K562 (cell line): ENCODE data around the gene ASB13. TPM values are rescaled to one million over a fixed set of nuclear protein-coding genes. Genes with fewer than 3 reads are reported as not detected.

Experiments
- EP400 ChIP-seq: fragments of 450-650 bp; IDR thresholded peaks from 2 replicates; pipeline ENCODE4 v1.6.1; 2017; ENCODE audit warnings: antibody characterized with exemption, mild to moderate bottlenecking, moderate library complexity
- ETS2 ChIP-seq: IDR thresholded peaks from 2 replicates; pipeline ENCODE4 v1.6.1; 2016; ENCODE audit warnings: borderline replicate concordance, missing genetic modification characterization, mild to moderate bottlenecking, moderate library complexity, missing compliant biosample characterization; ENCODE audit not compliant: poor library complexity, severe bottlenecking
- HCFC1 ChIP-seq: IDR thresholded peaks from 2 replicates; pipeline ENCODE4 v1.6.1; 2012; ENCODE audit warnings: low read depth, low read length, improper control_type of control experiment
- HDGF ChIP-seq: fragments of 450-650 bp; IDR thresholded peaks from 2 replicates; pipeline ENCODE4 v1.6.1; 2016
- JUNB ChIP-seq: fragments of 450-650 bp; formaldehyde crosslinking; conservative IDR thresholded peaks from 2 replicates; pipeline ENCODE4 v1.4.0; 2020; ENCODE audit warnings: mild to moderate bottlenecking
- NCOR1 ChIP-seq: fragments of 450-650 bp; IDR thresholded peaks from 2 replicates; pipeline ENCODE4 v1.6.1; 2016; ENCODE audit warnings: mild to moderate bottlenecking, moderate library complexity
- NEUROD1 ChIP-seq: fragments of 150-350 bp; IDR thresholded peaks from 2 replicates; pipeline ENCODE4 v1.6.1; 2014; ENCODE audit warnings: borderline replicate concordance, low read length, low read depth; ENCODE audit not compliant: partially characterized antibody
- NR4A1 ChIP-seq, 2 experiments: fragments of 250-450 bp in 1 of 2; fragments of 450-650 bp in 1 of 2; sonication (Bioruptor Pico) in 1 of 2; IDR thresholded peaks; 2 replicates each; pipeline versions ENCODE4 v1.4.0 to v1.6.1; 2016 to 2020; ENCODE audit warnings: mild to moderate bottlenecking in 2 of 2, missing compliant biosample characterization in 1 of 2, missing genetic modification characterization in 1 of 2, moderate library complexity in 1 of 2
- PHF20 ChIP-seq: fragments of 450-650 bp; IDR thresholded peaks from 2 replicates; pipeline ENCODE4 v1.6.1; 2018; ENCODE audit not compliant: partially characterized antibody
- POLR2G ChIP-seq: fragments of 200-400 bp; formaldehyde crosslinking; IDR thresholded peaks from 2 replicates; pipeline ENCODE4 v1.6.1; 2017; ENCODE audit warnings: low read depth, mild to moderate bottlenecking, antibody characterized with exemption, low read length, moderate library complexity
- PTRF ChIP-seq: fragments of 450-650 bp; IDR thresholded peaks from 2 replicates; pipeline ENCODE4 v1.6.1; 2016; ENCODE audit warnings: mild to moderate bottlenecking, missing genetic modification characterization, missing compliant biosample characterization
- SIX5 ChIP-seq, 2 experiments: IDR thresholded peaks; 2 replicates each; pipeline ENCODE4 v1.6.1; 2011; ENCODE audit warnings: low read length in 2 of 2, borderline replicate concordance in 1 of 2, low read depth in 1 of 2, mild to moderate bottlenecking in 1 of 2, moderate library complexity in 1 of 2; ENCODE audit not compliant: insufficient read depth in 1 of 2
- TRIM24 ChIP-seq, 2 experiments: fragments of 450-650 bp; IDR thresholded peaks; 2 replicates each; pipeline ENCODE4 v1.6.1; 2016
- ZBTB7A ChIP-seq: IDR thresholded peaks from 2 replicates; pipeline ENCODE4 v1.6.1; 2011; ENCODE audit warnings: low read depth, mild to moderate bottlenecking, low read length, moderate library complexity, borderline replicate concordance; ENCODE audit not compliant: control insufficient read depth
- ZNF780A ChIP-seq: fragments of 250-450 bp; sonication (Bioruptor Pico); IDR thresholded peaks from 2 replicates; pipeline ENCODE4 v1.5.0; 2021; ENCODE audit warnings: mild to moderate bottlenecking
- polyA plus RNA-seq, 8 experiments: library from polyadenylated mRNA; depleted of rRNA in 4 of 8; stranded (reverse) in 5 of 8; unstranded in 3 of 8; fragments of >200 nt; fragmentation: Nextera tagmentation in 2 of 8; fragmentation: Illumina TruSeq in 1 of 8; extraction: Ambion mirVana in 2 of 8; extraction: Trizol in 1 of 8; gene quantifications; 2 replicates each; pipeline versions ENCODE4 v1.2.1 to v1.2.3, GENCODE V29; 2011 to 2014; ENCODE audit warnings: inconsistent platforms in 1 of 8, missing spikeins in 1 of 8
- total RNA-seq, 7 experiments: library from RNA; depleted of rRNA in 6 of 7; stranded (reverse); fragments of >200 nt in 6 of 7; fragmentation: Illumina TruSeq in 2 of 7; extraction: Trizol in 2 of 7; gene quantifications; 2 replicates each; pipeline versions ENCODE4 v1.2.1 to v1.2.3, GENCODE V29; 2011 to 2021; ENCODE audit warnings: low replicate concordance in 1 of 7
- TF ChIP-seq, protein P1 (sequence below): fragments of 450-650 bp; IDR thresholded peaks from 2 replicates; pipeline ENCODE4 v1.6.1; 2016; ENCODE audit warnings: mild to moderate bottlenecking, moderate library complexity

ASB13 gene
- total and polyA plus RNA-seq, 9 of the 15 experiments (the other 6 are each of a cell fraction or from before 2014, with no cell fraction given), result 5.2 to 28.8 (median 16.9) TPM

GRCh38 chr10:5692461-5693358, 26.3 kb upstream of the ASB13 start (continued):
- TF ChIP-seq, protein P1, sequence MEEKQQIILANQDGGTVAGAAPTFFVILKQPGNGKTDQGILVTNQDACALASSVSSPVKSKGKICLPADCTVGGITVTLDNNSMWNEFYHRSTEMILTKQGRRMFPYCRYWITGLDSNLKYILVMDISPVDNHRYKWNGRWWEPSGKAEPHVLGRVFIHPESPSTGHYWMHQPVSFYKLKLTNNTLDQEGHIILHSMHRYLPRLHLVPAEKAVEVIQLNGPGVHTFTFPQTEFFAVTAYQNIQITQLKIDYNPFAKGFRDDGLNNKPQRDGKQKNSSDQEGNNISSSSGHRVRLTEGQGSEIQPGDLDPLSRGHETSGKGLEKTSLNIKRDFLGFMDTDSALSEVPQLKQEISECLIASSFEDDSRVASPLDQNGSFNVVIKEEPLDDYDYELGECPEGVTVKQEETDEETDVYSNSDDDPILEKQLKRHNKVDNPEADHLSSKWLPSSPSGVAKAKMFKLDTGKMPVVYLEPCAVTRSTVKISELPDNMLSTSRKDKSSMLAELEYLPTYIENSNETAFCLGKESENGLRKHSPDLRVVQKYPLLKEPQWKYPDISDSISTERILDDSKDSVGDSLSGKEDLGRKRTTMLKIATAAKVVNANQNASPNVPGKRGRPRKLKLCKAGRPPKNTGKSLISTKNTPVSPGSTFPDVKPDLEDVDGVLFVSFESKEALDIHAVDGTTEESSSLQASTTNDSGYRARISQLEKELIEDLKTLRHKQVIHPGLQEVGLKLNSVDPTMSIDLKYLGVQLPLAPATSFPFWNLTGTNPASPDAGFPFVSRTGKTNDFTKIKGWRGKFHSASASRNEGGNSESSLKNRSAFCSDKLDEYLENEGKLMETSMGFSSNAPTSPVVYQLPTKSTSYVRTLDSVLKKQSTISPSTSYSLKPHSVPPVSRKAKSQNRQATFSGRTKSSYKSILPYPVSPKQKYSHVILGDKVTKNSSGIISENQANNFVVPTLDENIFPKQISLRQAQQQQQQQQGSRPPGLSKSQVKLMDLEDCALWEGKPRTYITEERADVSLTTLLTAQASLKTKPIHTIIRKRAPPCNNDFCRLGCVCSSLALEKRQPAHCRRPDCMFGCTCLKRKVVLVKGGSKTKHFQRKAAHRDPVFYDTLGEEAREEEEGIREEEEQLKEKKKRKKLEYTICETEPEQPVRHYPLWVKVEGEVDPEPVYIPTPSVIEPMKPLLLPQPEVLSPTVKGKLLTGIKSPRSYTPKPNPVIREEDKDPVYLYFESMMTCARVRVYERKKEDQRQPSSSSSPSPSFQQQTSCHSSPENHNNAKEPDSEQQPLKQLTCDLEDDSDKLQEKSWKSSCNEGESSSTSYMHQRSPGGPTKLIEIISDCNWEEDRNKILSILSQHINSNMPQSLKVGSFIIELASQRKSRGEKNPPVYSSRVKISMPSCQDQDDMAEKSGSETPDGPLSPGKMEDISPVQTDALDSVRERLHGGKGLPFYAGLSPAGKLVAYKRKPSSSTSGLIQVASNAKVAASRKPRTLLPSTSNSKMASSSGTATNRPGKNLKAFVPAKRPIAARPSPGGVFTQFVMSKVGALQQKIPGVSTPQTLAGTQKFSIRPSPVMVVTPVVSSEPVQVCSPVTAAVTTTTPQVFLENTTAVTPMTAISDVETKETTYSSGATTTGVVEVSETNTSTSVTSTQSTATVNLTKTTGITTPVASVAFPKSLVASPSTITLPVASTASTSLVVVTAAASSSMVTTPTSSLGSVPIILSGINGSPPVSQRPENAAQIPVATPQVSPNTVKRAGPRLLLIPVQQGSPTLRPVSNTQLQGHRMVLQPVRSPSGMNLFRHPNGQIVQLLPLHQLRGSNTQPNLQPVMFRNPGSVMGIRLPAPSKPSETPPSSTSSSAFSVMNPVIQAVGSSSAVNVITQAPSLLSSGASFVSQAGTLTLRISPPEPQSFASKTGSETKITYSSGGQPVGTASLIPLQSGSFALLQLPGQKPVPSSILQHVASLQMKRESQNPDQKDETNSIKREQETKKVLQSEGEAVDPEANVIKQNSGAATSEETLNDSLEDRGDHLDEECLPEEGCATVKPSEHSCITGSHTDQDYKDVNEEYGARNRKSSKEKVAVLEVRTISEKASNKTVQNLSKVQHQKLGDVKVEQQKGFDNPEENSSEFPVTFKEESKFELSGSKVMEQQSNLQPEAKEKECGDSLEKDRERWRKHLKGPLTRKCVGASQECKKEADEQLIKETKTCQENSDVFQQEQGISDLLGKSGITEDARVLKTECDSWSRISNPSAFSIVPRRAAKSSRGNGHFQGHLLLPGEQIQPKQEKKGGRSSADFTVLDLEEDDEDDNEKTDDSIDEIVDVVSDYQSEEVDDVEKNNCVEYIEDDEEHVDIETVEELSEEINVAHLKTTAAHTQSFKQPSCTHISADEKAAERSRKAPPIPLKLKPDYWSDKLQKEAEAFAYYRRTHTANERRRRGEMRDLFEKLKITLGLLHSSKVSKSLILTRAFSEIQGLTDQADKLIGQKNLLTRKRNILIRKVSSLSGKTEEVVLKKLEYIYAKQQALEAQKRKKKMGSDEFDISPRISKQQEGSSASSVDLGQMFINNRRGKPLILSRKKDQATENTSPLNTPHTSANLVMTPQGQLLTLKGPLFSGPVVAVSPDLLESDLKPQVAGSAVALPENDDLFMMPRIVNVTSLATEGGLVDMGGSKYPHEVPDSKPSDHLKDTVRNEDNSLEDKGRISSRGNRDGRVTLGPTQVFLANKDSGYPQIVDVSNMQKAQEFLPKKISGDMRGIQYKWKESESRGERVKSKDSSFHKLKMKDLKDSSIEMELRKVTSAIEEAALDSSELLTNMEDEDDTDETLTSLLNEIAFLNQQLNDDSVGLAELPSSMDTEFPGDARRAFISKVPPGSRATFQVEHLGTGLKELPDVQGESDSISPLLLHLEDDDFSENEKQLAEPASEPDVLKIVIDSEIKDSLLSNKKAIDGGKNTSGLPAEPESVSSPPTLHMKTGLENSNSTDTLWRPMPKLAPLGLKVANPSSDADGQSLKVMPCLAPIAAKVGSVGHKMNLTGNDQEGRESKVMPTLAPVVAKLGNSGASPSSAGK, result peak; percentile 76
- TF ChIP-seq NEUROD1 (peak; percentile 63), SIX5 (IDR thresholded peaks at IDR 0.05; ENCODE audit: borderline replicate concordance in 1 of 2, insufficient read depth in 1 of 2, low read depth in 1 of 2, low read length in 2 of 2) (no peak), POLR2G (peak; percentile 86), PHF20 (no peak), HDGF (no peak), EP400 (peak; percentile 81), ETS2 (tag) (no peak), TRIM24 (IDR thresholded peaks at IDR 0.05) (peak; percentile 6 to 46; a peak in 2 of 4 replicates), HCFC1 (peak; percentile 24; the same call in 1 of the 2 replicates), JUNB (CRISPR knock-in tag) (no peak), NR4A1 (CRISPR knock-in tag; IDR thresholded peaks at IDR 0.05) (no peak), NR4A1 (tag; IDR thresholded peaks at IDR 0.05) (no peak), PTRF (tag) (no peak), ZBTB7A (peak; percentile 96), NCOR1 (peak; percentile 17; the same call in 1 of the 2 replicates), ZNF780A (CRISPR knock-in tag) (no peak)
